Astrocyte (in vitro differentiated cells and primary cell): ENCODE measurements around the gene APOBEC2. TPM values are rescaled to one million over a fixed set of nuclear protein-coding genes. Genes with fewer than 3 reads are reported as not detected.

Experiments
- DNase-seq: peaks from one replicate; pipeline ENCODE4 v3.0.0-alpha.2; 2010; ENCODE audit warnings: low read depth
- FAIRE-seq: peaks from 2 replicates; lab custom pipeline; 2011; peaks lifted over from hg19 to GRCh38; lab: Jason Lieb, UNC
- H2AFZ ChIP-seq: 2 replicates; pipeline ENCODE4 v1.6.0; 2012; ENCODE audit warnings: low read depth, low read length, inconsistent platforms
- H3K27ac ChIP-seq: 2 replicates; pipeline ENCODE4 v1.5.1; 2011; ENCODE audit warnings: low read depth, low read length, inconsistent platforms
- H3K27me3 ChIP-seq: 2 replicates; pipeline ENCODE4 v1.6.0; 2011; ENCODE audit warnings: low read length, inconsistent platforms; ENCODE audit not compliant: insufficient read depth
- H3K36me3 ChIP-seq: 2 replicates; pipeline ENCODE4 v1.5.1; 2011; ENCODE audit warnings: low read length, inconsistent platforms; ENCODE audit not compliant: insufficient read depth
- H3K4me1 ChIP-seq: 2 replicates; pipeline ENCODE4 v1.5.1; 2011; ENCODE audit warnings: low read length, inconsistent platforms; ENCODE audit not compliant: insufficient read depth
- H3K4me2 ChIP-seq: 2 replicates; pipeline ENCODE4 v1.6.0; 2012; ENCODE audit warnings: low read length, inconsistent platforms
- H3K4me3 ChIP-seq: 2 replicates; pipeline ENCODE4 v1.5.1; 2011; ENCODE audit warnings: low read depth, mild to moderate bottlenecking, low read length, inconsistent platforms; ENCODE audit not compliant: insufficient read depth
- H3K79me2 ChIP-seq: 2 replicates; pipeline ENCODE4 v1.6.0; 2012; ENCODE audit warnings: mild to moderate bottlenecking, low read length, inconsistent platforms; ENCODE audit not compliant: insufficient read depth
- H3K9ac ChIP-seq: 2 replicates; pipeline ENCODE4 v1.6.0; 2012; ENCODE audit warnings: mild to moderate bottlenecking, low read length, inconsistent platforms
- H3K9me3 ChIP-seq: 2 replicates; pipeline ENCODE4 v1.5.1; 2012; ENCODE audit warnings: low read depth, mild to moderate bottlenecking, low read length, inconsistent platforms; ENCODE audit not compliant: insufficient read depth
- H4K20me1 ChIP-seq: 2 replicates; pipeline ENCODE4 v1.6.0; 2012; ENCODE audit warnings: low read length, inconsistent platforms; ENCODE audit not compliant: insufficient read depth
- H3K27ac Mint-ChIP-seq: one replicate; pipeline ENCODE4 v1.8.0; 2021; ENCODE audit warnings: mild to moderate bottlenecking, mixed read lengths; ENCODE audit not compliant: unreplicated experiment
- H3K27me3 Mint-ChIP-seq: one replicate; pipeline ENCODE4 v1.8.0; 2021; ENCODE audit warnings: low read depth, mixed read lengths; ENCODE audit not compliant: unreplicated experiment
- H3K36me3 Mint-ChIP-seq: one replicate; pipeline ENCODE4 v1.8.0; 2021; ENCODE audit warnings: low read depth, mixed read lengths; ENCODE audit not compliant: unreplicated experiment
- H3K4me1 Mint-ChIP-seq: one replicate; pipeline ENCODE4 v1.8.0; 2021; ENCODE audit warnings: low read depth, mixed read lengths; ENCODE audit not compliant: unreplicated experiment
- H3K4me3 Mint-ChIP-seq: one replicate; pipeline ENCODE4 v1.8.0; 2021; ENCODE audit warnings: mild to moderate bottlenecking, moderate library complexity, mixed read lengths; ENCODE audit not compliant: unreplicated experiment
- H3K9me3 Mint-ChIP-seq: one replicate; pipeline ENCODE4 v1.8.0; 2021; ENCODE audit warnings: mild to moderate bottlenecking, mixed read lengths; ENCODE audit not compliant: unreplicated experiment
- EZH2 ChIP-seq: IDR thresholded peaks from 2 replicates; pipeline ENCODE4 v1.6.1; 2012; ENCODE audit warnings: mild to moderate bottlenecking, low read length, inconsistent platforms; ENCODE audit not compliant: insufficient read depth
- total RNA-seq: library from RNA; stranded (reverse); gene quantifications from 2 replicates; pipeline ENCODE4 v1.2.1, GENCODE V29; 2021
- TF ChIP-seq, protein P1 (sequence below): IDR thresholded peaks from 2 replicates; pipeline ENCODE4 v1.5.1; 2011; ENCODE audit warnings: low read depth, mild to moderate bottlenecking, inconsistent platforms, low read length, moderate library complexity; ENCODE audit not compliant: insufficient read depth

Gene APOBEC2
- total RNA-seq, 1 donor from 2014 or later = not detected

DNA sequence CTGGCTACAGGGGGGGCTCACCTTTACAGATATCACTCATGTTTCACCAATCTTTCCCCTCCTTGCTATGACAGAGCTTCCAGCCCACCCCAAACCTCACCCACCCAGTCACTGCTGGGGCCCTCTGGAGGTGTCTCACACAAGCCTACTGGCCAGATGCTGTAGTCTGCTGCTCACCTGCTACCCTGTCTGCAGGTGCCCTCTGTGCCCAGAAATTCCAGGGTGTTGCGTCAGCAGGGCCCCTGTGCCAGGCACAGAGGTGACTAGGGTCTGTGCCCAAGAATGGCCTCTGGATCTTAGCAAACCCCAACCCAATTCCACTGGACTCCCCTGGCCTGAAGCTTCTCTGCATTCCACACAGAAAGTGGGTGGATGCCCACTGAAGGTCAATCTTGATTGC, 35.3 kb upstream of the APOBEC2 start:
- Histone ChIP-seq H3K79me2 (no peaks in the 10 kb centered on the region), H3K27me3 (no peaks in the 10 kb centered on the region), H3K36me3 (no peaks in the 10 kb centered on the region), H3K27ac (no peak overlapping the region), H3K9ac (no peak overlapping the region), H2AFZ (no peak overlapping the region), H3K4me1 (no peaks in the 10 kb centered on the region), H3K4me2 (no peak overlapping the region), H3K9me3 (no peaks in the 10 kb centered on the region), H3K4me3 (no peak overlapping the region), H4K20me1 (no peaks in the 10 kb centered on the region)
- no peak for TF ChIP-seq EZH2
- TF ChIP-seq, protein P1, sequence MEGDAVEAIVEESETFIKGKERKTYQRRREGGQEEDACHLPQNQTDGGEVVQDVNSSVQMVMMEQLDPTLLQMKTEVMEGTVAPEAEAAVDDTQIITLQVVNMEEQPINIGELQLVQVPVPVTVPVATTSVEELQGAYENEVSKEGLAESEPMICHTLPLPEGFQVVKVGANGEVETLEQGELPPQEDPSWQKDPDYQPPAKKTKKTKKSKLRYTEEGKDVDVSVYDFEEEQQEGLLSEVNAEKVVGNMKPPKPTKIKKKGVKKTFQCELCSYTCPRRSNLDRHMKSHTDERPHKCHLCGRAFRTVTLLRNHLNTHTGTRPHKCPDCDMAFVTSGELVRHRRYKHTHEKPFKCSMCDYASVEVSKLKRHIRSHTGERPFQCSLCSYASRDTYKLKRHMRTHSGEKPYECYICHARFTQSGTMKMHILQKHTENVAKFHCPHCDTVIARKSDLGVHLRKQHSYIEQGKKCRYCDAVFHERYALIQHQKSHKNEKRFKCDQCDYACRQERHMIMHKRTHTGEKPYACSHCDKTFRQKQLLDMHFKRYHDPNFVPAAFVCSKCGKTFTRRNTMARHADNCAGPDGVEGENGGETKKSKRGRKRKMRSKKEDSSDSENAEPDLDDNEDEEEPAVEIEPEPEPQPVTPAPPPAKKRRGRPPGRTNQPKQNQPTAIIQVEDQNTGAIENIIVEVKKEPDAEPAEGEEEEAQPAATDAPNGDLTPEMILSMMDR = no peak
- FAIRE-seq = no peak
- Mint-ChIP-seq H3K36me3 (peaks cover 3% of the 10 kb centered on the region), H3K27me3 (peaks cover 3% of the 10 kb centered on the region), H3K4me3 (no peak overlapping the region), H3K4me1 (peaks cover 6% of the 10 kb centered on the region), H3K27ac (no peak overlapping the region), H3K9me3 (peaks cover 7% of the 10 kb centered on the region)
- DNase-seq = no peak

DNA sequence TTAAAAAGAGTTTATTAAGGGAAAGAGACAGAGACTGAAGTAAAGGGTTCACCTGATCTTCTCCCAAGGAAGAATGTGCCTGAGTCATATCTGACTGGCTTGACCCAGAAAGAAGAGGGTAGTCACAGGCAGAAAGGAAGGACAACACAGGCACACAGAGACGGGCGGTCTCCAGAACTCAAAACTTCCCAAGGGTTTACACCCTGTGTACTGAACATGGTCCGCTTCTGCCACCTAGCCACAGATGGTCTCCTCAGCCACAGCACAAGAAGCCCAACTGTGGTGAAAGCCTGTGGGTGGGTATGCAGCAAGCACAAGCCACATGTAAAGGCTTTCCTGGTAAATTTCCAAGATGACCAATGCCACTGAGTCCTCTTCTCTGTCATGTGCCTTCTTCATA, 31.2 kb upstream of the APOBEC2 start:
- Mint-ChIP-seq H3K4me3 (no peak overlapping the region), H3K4me1 (peaks cover 9% of the 10 kb centered on the region), H3K27me3 (peaks cover 5% of the 10 kb centered on the region), H3K27ac (peak overlapping the region; percentile 21), H3K9me3 (peaks cover 2% of the 10 kb centered on the region), H3K36me3 (peaks cover 3% of the 10 kb centered on the region)
- Histone ChIP-seq H3K4me2 (no peak overlapping the region), H3K27ac (no peak overlapping the region), H3K9ac (no peak overlapping the region), H4K20me1 (no peaks in the 10 kb centered on the region), H3K36me3 (no peaks in the 10 kb centered on the region), H3K27me3 (no peaks in the 10 kb centered on the region), H3K4me1 (no peaks in the 10 kb centered on the region), H3K4me3 (no peak overlapping the region), H3K9me3 (no peaks in the 10 kb centered on the region), H3K79me2 (no peaks in the 10 kb centered on the region), H2AFZ (no peak overlapping the region)
- no peak for FAIRE-seq
- TF ChIP-seq EZH2 = no peak
- TF ChIP-seq, protein P1 = peak; percentile 32
- peak; percentile 66 for DNase-seq

DNA sequence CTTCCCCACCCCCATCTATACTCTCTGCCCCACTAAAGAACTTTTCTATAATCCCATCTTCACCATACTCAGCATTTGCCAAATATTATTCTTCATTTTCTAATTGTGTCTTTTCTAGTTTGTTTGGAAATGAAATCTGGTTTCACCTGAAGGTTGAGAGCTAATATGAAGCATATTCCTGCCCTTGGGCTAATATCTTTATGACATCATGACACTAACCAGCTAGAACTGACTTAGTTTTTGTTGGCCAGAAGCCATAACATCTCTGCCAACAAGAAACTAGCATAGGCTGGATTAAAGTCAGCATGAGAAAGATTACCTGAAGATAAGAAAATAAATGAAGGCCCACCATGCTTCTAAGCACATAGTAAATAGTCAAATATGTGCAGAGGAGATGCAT, 30.7 kb upstream of the APOBEC2 start:
- Mint-ChIP-seq H3K36me3 (peaks cover 3% of the 10 kb centered on the region), H3K4me3 (no peak overlapping the region), H3K4me1 (peaks cover 9% of the 10 kb centered on the region), H3K27me3 (peaks cover 5% of the 10 kb centered on the region), H3K9me3 (peaks cover 2% of the 10 kb centered on the region), H3K27ac (peak overlapping the region; percentile 21)
- H3K79me2 ChIP-seq = no peaks in the 10 kb centered on the region
- no peaks in the 10 kb centered on the region for H3K36me3 ChIP-seq
- H3K27ac ChIP-seq = no peak overlapping the region
- no peak overlapping the region for H2AFZ ChIP-seq
- H3K27me3 ChIP-seq = no peaks in the 10 kb centered on the region
- DNase-seq (peak; percentile 8), FAIRE-seq (no peak)
- no peak overlapping the region for H3K4me2 ChIP-seq
- H3K9ac ChIP-seq = no peak overlapping the region
- H3K4me1 ChIP-seq = peaks cover 2% of the 10 kb centered on the region
- no peaks in the 10 kb centered on the region for H3K9me3 ChIP-seq
- TF ChIP-seq, protein P1 = no peak
- TF ChIP-seq EZH2 = no peak
- no peak overlapping the region for H3K4me3 ChIP-seq
- no peaks in the 10 kb centered on the region for H4K20me1 ChIP-seq
